Endodermal cell (in vitro differentiated cells): Measurements from ENCODE around the gene PYGM. TPM values are rescaled to one million over a fixed set of nuclear protein-coding genes. Genes with fewer than 3 reads are reported as not detected.

Experiments
- DNase-seq: peaks from one replicate; pipeline ENCODE4 v3.0.0-alpha.2; 2017
- H3K27ac ChIP-seq: 2 replicates; pipeline ENCODE4 v1.5.1; 2013; ENCODE audit warnings: mild to moderate bottlenecking, low read depth, low read length, moderate library complexity
- H3K27me3 ChIP-seq: 2 replicates; pipeline ENCODE4 v1.6.1; 2013; ENCODE audit warnings: mild to moderate bottlenecking, low read length, moderate library complexity; ENCODE audit not compliant: insufficient read depth, control insufficient read depth, poor library complexity, severe bottlenecking
- H3K36me3 ChIP-seq: 2 replicates; pipeline ENCODE4 v1.7.0; 2013; ENCODE audit warnings: mild to moderate bottlenecking, low read length, moderate library complexity; ENCODE audit not compliant: control insufficient read depth, insufficient read depth
- H3K4me1 ChIP-seq: one replicate; pipeline ENCODE4 v1.7.0; 2013; ENCODE audit warnings: low read length; ENCODE audit not compliant: control insufficient read depth, insufficient read depth
- H3K4me3 ChIP-seq: 2 replicates; pipeline ENCODE4 v1.5.1; 2013; ENCODE audit warnings: mild to moderate bottlenecking, low read length, moderate library complexity
- H3K9ac ChIP-seq: 2 replicates; pipeline ENCODE4 v1.6.1; 2013; ENCODE audit warnings: mild to moderate bottlenecking, low read length, moderate library complexity; ENCODE audit not compliant: poor library complexity, severe bottlenecking; ENCODE audit errors: extremely low read depth
- H3K9me3 ChIP-seq: 2 replicates; pipeline ENCODE4 v1.6.1; 2013; ENCODE audit warnings: mild to moderate bottlenecking, low read length, moderate library complexity; ENCODE audit not compliant: control insufficient read depth
- H3K27ac Mint-ChIP-seq: 2 replicates; pipeline ENCODE4 v1.8.0; 2020; ENCODE audit warnings: mixed read lengths
- H3K27me3 Mint-ChIP-seq: 2 replicates; pipeline ENCODE4 v1.8.0; 2021; ENCODE audit warnings: mild to moderate bottlenecking, mixed read lengths; ENCODE audit not compliant: insufficient read depth
- H3K36me3 Mint-ChIP-seq: 2 replicates; pipeline ENCODE4 v1.8.0; 2020; ENCODE audit warnings: low read depth, mixed read lengths
- H3K4me1 Mint-ChIP-seq: 2 replicates; pipeline ENCODE4 v1.8.0; 2020; ENCODE audit warnings: mixed read lengths
- H3K4me3 Mint-ChIP-seq: 2 replicates; pipeline ENCODE4 v1.8.0; 2020; ENCODE audit warnings: mild to moderate bottlenecking, moderate library complexity, mixed read lengths
- H3K9me3 Mint-ChIP-seq: 2 replicates; pipeline ENCODE4 v1.8.0; 2020; ENCODE audit warnings: mild to moderate bottlenecking, mixed read lengths
- WGBS, 2 experiments: methylation state at CpG; one replicate each; pipeline versions ENCODE4 v1.1.5 to v1.1.7; 2013; ENCODE audit warnings: missing lambda C conversion rate in 2 of 2, mixed read lengths in 1 of 2; ENCODE audit not compliant: insufficient coverage in 1 of 2, insufficient read length in 1 of 2; 5-methylcytosine and 5-hydroxymethylcytosine counted together
- total RNA-seq, 2 donors: library from RNA; stranded (reverse); fragmentation: NEBNext Ultra II Directional in 1 of 2; extraction: Animal tissue kit (Norgen Biotek cat#: 25700) in 1 of 2; gene quantifications; 2 replicates in 1 of 2; 3 replicates in 1 of 2; pipeline ENCODE4 v1.2.1, GENCODE V29; 2021
- TF ChIP-seq, protein P1 (sequence below): fragments of 200-600 bp; sonication (generic); conservative IDR thresholded peaks from 2 replicates; pipeline ENCODE4 v1.5.0; 2021; ENCODE audit warnings: antibody characterized with exemption, mild to moderate bottlenecking

PYGM gene
- total RNA-seq, 2 donors from 2014 or later: 1.1 to 1.2 TPM

- peaks cover 56% of the 10 kb centered on the region for H3K27me3 Mint-ChIP-seq
- Histone ChIP-seq H3K27me3 (peaks cover 58% of the 10 kb centered on the region), H3K4me1 (peaks cover 4% of the 10 kb centered on the region), H3K9ac (no peak overlapping the region), H3K9me3 (no peaks in the 10 kb centered on the region), H3K36me3 (no peaks in the 10 kb centered on the region), H3K27ac (no peak overlapping the region), H3K4me3 (no peak overlapping the region)
- WGBS, 2 experiments: 93 to 95% methylated on average over 8 to 10 of the region's 10 CpGs
- no peaks in the 10 kb centered on the region for H3K36me3 Mint-ChIP-seq
- no peaks in the 10 kb centered on the region for H3K9me3 Mint-ChIP-seq
- TF ChIP-seq, protein P1, sequence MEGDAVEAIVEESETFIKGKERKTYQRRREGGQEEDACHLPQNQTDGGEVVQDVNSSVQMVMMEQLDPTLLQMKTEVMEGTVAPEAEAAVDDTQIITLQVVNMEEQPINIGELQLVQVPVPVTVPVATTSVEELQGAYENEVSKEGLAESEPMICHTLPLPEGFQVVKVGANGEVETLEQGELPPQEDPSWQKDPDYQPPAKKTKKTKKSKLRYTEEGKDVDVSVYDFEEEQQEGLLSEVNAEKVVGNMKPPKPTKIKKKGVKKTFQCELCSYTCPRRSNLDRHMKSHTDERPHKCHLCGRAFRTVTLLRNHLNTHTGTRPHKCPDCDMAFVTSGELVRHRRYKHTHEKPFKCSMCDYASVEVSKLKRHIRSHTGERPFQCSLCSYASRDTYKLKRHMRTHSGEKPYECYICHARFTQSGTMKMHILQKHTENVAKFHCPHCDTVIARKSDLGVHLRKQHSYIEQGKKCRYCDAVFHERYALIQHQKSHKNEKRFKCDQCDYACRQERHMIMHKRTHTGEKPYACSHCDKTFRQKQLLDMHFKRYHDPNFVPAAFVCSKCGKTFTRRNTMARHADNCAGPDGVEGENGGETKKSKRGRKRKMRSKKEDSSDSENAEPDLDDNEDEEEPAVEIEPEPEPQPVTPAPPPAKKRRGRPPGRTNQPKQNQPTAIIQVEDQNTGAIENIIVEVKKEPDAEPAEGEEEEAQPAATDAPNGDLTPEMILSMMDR: no peak
- H3K4me1 Mint-ChIP-seq: peaks cover 6% of the 10 kb centered on the region
- H3K4me3 Mint-ChIP-seq: no peak overlapping the region
- no peak for DNase-seq
- H3K27ac Mint-ChIP-seq: no peak overlapping the region
Observed at GRCh38 chr11:64746486-64746885, 13.3 kb downstream of the PYGM start.

DNA sequence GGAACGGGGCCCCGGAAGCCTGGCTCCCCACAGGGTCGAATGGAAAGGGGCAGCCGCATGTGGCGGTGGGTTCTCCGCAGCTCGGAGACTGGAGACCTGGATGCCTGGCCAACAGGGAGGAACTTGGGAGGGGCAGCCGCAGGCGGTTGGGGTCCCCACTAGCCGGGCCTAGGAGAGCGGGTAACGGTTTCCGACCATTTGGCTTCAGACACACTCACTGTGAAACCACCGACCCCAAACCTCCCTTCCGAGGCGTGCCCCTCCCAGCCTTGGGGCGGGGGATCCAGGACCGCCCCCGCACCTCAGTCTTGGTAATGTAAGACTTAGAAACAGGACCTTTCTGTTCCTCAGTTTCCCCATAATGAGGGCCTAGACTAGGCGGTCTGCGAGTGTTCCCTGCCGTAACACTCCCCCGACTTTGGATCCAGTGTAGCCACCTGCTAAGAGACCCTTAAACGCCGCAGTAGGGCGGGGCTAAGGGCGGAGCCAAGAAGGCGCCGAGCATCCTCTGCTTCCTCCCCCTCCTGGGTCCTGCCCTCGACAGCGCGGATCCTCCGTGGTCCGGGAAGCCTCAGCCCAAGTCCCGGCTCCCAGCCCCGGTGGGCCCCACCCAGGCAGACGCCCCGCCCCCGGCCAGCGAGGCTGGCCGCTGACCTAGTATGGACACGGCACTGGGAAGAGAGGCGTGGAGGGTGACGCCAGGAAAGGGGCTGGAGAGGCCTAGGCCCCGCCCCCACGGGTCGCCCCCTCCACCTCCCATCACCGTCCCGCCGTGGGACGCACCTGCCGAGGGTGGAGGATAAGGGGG lies 14.0 kb downstream of the PYGM start:
- H3K9me3 ChIP-seq: no peaks in the 10 kb centered on the region
- Mint-ChIP-seq H3K4me1 (peaks cover 11% of the 10 kb centered on the region), H3K4me3 (peak overlapping the region; percentile 55), H3K27ac (no peak overlapping the region), H3K36me3 (no peaks in the 10 kb centered on the region), H3K9me3 (no peaks in the 10 kb centered on the region), H3K27me3 (peaks cover 63% of the 10 kb centered on the region)
- peak overlapping the region; percentile 45 for H3K4me3 ChIP-seq
- no peak overlapping the region for H3K9ac ChIP-seq
- H3K4me1 ChIP-seq: peaks cover 4% of the 10 kb centered on the region
- no peak overlapping the region for H3K27ac ChIP-seq
- H3K27me3 ChIP-seq: peaks cover 66% of the 10 kb centered on the region
- peak; percentile 89 for DNase-seq
- 5 to 6% methylated on average over 4 to 52 of the region's 52 CpGs for WGBS, 2 experiments
- no peaks in the 10 kb centered on the region for H3K36me3 ChIP-seq
- TF ChIP-seq, protein P1: no peak

GRCh38 chr11:64745189-64745520 lies 14.6 kb downstream of the PYGM start:
- Histone ChIP-seq H3K4me3 (peak overlapping the region; percentile 45), H3K9ac (no peak overlapping the region), H3K9me3 (no peaks in the 10 kb centered on the region), H3K27ac (no peak overlapping the region), H3K36me3 (no peaks in the 10 kb centered on the region), H3K4me1 (peaks cover 4% of the 10 kb centered on the region), H3K27me3 (peaks cover 72% of the 10 kb centered on the region)
- peak; percentile 76 for DNase-seq
- TF ChIP-seq, protein P1: no peak
- H3K36me3 Mint-ChIP-seq: no peaks in the 10 kb centered on the region
- 1 to 2% methylated on average over 15 to 20 of the region's 20 CpGs for WGBS, 2 experiments
- no peak overlapping the region for H3K27ac Mint-ChIP-seq
- H3K27me3 Mint-ChIP-seq: peaks cover 69% of the 10 kb centered on the region
- peak overlapping the region; percentile 55 for H3K4me3 Mint-ChIP-seq
- no peaks in the 10 kb centered on the region for H3K9me3 Mint-ChIP-seq
- peaks cover 11% of the 10 kb centered on the region for H3K4me1 Mint-ChIP-seq
